Fibroblast of lung (primary cell): ENCODE data around the gene ZNF414. TPM values are rescaled to one million over a fixed set of nuclear protein-coding genes. Genes with fewer than 3 reads are reported as not detected.

Experiments used
- DNase-seq, 2 donors: peaks; one replicate each; pipeline versions ENCODE4 v3.0.0 to v3.0.0-alpha.2; 2010; ENCODE audit warnings: low read depth in 2 of 2
- H2AFZ ChIP-seq: 2 replicates; pipeline ENCODE4 v1.5.1; 2012; ENCODE audit warnings: low read length, control low read depth, inconsistent platforms
- H3K27ac ChIP-seq: 2 replicates; pipeline ENCODE4 v1.5.1; 2011; ENCODE audit warnings: low read length, control low read depth; ENCODE audit not compliant: insufficient read depth
- H3K27me3 ChIP-seq: 2 replicates; pipeline ENCODE4 v1.5.1; 2011; ENCODE audit warnings: mild to moderate bottlenecking, low read length; ENCODE audit not compliant: control insufficient read depth, insufficient read depth
- H3K36me3 ChIP-seq: 2 replicates; pipeline ENCODE4 v1.5.1; 2011; ENCODE audit warnings: low read length; ENCODE audit not compliant: control insufficient read depth, insufficient read depth
- H3K4me1 ChIP-seq: 2 replicates; pipeline ENCODE4 v1.5.1; 2011; ENCODE audit warnings: low read length; ENCODE audit not compliant: control insufficient read depth, insufficient read depth; ENCODE audit errors: extremely low read depth
- H3K4me2 ChIP-seq: 2 replicates; pipeline ENCODE4 v1.5.1; 2011; ENCODE audit warnings: low read length, control low read depth; ENCODE audit not compliant: insufficient read depth; ENCODE audit errors: extremely low read depth
- H3K4me3 ChIP-seq, 4 experiments: fragments of 200-600 bp in 1 of 4; sonication (generic) in 1 of 4; replicated peaks in 1 of 4; 2 replicates each; pipeline ENCODE4 v1.5.1; 2011 to 2016; ENCODE audit warnings: low read length in 4 of 4, low read depth in 3 of 4, mild to moderate bottlenecking in 3 of 4, control low read depth in 2 of 4, inconsistent platforms in 1 of 4, mixed read lengths in 1 of 4; ENCODE audit not compliant: insufficient read depth in 1 of 4; ENCODE audit errors: control extremely low read depth in 1 of 4
- H3K79me2 ChIP-seq: 2 replicates; pipeline ENCODE4 v1.5.1; 2012; ENCODE audit warnings: mild to moderate bottlenecking, low read length, inconsistent platforms; ENCODE audit not compliant: control insufficient read depth, insufficient read depth
- H3K9ac ChIP-seq: 2 replicates; pipeline ENCODE4 v1.5.1; 2011; ENCODE audit warnings: mild to moderate bottlenecking, low read length, control low read depth; ENCODE audit not compliant: insufficient read depth
- H3K9me3 ChIP-seq: 2 replicates; pipeline ENCODE4 v1.5.1; 2012; ENCODE audit warnings: low read depth, low read length; ENCODE audit not compliant: control insufficient read depth, insufficient read depth
- H4K20me1 ChIP-seq: 2 replicates; pipeline ENCODE4 v1.5.1; 2011; ENCODE audit warnings: low read length; ENCODE audit not compliant: control insufficient read depth, insufficient read depth; ENCODE audit errors: extremely low read depth
- CTCF ChIP-seq, 2 donors: IDR thresholded peaks in 1 of 2; conservative IDR thresholded peaks in 1 of 2; 1 replicate in 1 of 2; 2 replicates in 1 of 2; pipeline ENCODE4 v1.5.1; 2011 to 2012; ENCODE audit warnings: low read length in 2 of 2, control low read depth in 1 of 2, inconsistent platforms in 1 of 2, low read depth in 1 of 2, mild to moderate bottlenecking in 1 of 2
- EZH2 ChIP-seq: IDR thresholded peaks from 2 replicates; pipeline ENCODE4 v1.5.1; 2012; ENCODE audit warnings: low read length, control low read depth, mild to moderate bottlenecking; ENCODE audit errors: missing control alignments
- polyA plus RNA-seq, 2 donors: library from polyadenylated mRNA; depleted of rRNA in 1 of 2; stranded (reverse) in 1 of 2; unstranded in 1 of 2; fragments of >200 nt; gene quantifications; 2 replicates each; pipeline ENCODE4 v1.2.1, GENCODE V29; 2011 to 2012; ENCODE audit warnings: missing spikeins in 1 of 2
- total RNA-seq: library from RNA; depleted of rRNA; stranded (reverse); fragments of >200 nt; gene quantifications from 2 replicates; pipeline ENCODE4 v1.2.1, GENCODE V29; 2014

Gene ZNF414
- total and polyA plus RNA-seq, 2 donors (not counting 1 experiment from before 2014, with no cell fraction given): 3.4 to 4.0 TPM

DNA sequence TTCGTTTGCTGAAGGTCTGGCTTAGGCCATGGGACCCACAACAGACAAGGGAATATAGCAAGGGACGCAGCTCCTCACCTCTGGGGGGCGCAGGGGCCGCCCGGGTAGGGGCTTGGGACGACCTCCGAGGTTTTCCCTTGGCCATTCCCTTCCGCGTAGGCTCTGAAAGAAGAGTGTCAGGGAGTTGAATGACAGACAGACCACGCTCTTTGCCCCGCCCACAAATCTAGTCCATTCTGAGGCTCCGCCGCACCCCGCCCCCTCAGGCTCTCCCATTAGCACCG is 11.4 kb upstream of the ZNF414 start:
- Histone ChIP-seq H3K36me3 (no peaks in the 10 kb centered on the region), H3K4me1 (peaks cover 2% of the 10 kb centered on the region), H3K4me2 (peak overlapping the region; percentile 20), H3K79me2 (no peaks in the 10 kb centered on the region), H3K27ac (peak overlapping the region; percentile 2), H3K27me3 (no peaks in the 10 kb centered on the region), H2AFZ (peak overlapping the region; percentile 20), H3K9ac (no peak overlapping the region), H3K4me3 (peak overlapping the region; percentile 2 to 64 (median 47)), H3K9me3 (no peaks in the 10 kb centered on the region), H4K20me1 (no peaks in the 10 kb centered on the region)
- TF ChIP-seq CTCF (conservative IDR thresholded peaks at IDR 0.05 in 1 of 2, IDR thresholded peaks at IDR 0.05 in 1 of 2; ENCODE audit: low read depth in 1 of 2, low read length in 2 of 2) (peak; percentile 23 to 30), EZH2 (no peak)
- DNase-seq: no peak

DNA sequence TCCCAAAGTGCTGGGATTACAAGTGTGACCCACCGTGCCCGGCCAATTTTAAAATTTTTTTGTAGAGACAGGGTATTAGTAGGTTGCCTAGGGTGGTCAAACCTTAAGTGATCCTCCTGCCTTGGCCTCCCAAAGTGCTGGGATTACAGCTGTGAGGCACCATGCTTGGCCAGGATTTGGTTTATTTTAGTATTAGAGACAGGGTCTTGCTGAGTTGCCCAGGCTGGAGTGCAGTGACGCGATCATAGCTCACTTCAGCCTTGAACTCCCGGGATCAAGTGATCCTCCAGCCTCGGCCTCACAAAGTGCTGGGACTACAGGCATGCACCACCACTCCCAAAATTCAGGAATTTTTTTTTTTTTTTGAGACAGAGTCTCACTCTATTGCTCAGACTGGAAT is 5.4 kb upstream of the ZNF414 start:
- Histone ChIP-seq H3K9me3 (no peaks in the 10 kb centered on the region), H3K4me3 (no peak overlapping the region), H3K27me3 (no peaks in the 10 kb centered on the region), H4K20me1 (no peaks in the 10 kb centered on the region), H3K4me2 (no peak overlapping the region), H3K79me2 (no peaks in the 10 kb centered on the region), H3K9ac (no peak overlapping the region), H3K4me1 (peaks cover 3% of the 10 kb centered on the region), H3K27ac (no peak overlapping the region), H3K36me3 (no peaks in the 10 kb centered on the region), H2AFZ (no peak overlapping the region)
- TF ChIP-seq CTCF (conservative IDR thresholded peaks at IDR 0.05 in 1 of 2, IDR thresholded peaks at IDR 0.05 in 1 of 2; ENCODE audit: low read depth in 1 of 2, low read length in 2 of 2) (no peak), EZH2 (no peak)
- DNase-seq: no peak

- Histone ChIP-seq H3K36me3 (no peaks in the 10 kb centered on the region), H3K9ac (no peak overlapping the region), H3K27ac (no peak overlapping the region), H3K27me3 (no peaks in the 10 kb centered on the region), H3K9me3 (no peaks in the 10 kb centered on the region), H3K4me1 (peaks cover 3% of the 10 kb centered on the region), H4K20me1 (no peaks in the 10 kb centered on the region), H3K4me2 (no peak overlapping the region), H3K4me3 (no peak overlapping the region), H3K79me2 (no peaks in the 10 kb centered on the region), H2AFZ (no peak overlapping the region)
- no peak for DNase-seq
- TF ChIP-seq CTCF (conservative IDR thresholded peaks at IDR 0.05 in 1 of 2, IDR thresholded peaks at IDR 0.05 in 1 of 2; ENCODE audit: low read depth in 1 of 2, low read length in 2 of 2) (no peak), EZH2 (no peak)
Measured at GRCh38 chr19:8518536-8518935, 4.6 kb upstream of the ZNF414 start.
